Brain microvascular endothelial cell (primary cell): Measurements from ENCODE around the gene STN1.

Source experiments
- DNase-seq: peaks from one replicate; pipeline ENCODE4 v3.0.0-alpha.2; 2020
- H3K27ac ChIP-seq: fragments of 250-450 bp; sonication (Bioruptor Pico); 2 replicates; pipeline ENCODE4 v1.5.1; 2020; ENCODE audit warnings: mild to moderate bottlenecking, moderate library complexity
- H3K27me3 ChIP-seq: fragments of 250-450 bp; sonication (Bioruptor Pico); replicated peaks from 2 replicates; pipeline ENCODE4 v1.5.1; 2020; ENCODE audit warnings: mild to moderate bottlenecking
- H3K36me3 ChIP-seq: fragments of 250-450 bp; sonication (Bioruptor Pico); replicated peaks from 2 replicates; pipeline ENCODE4 v1.5.1; 2020; ENCODE audit warnings: mild to moderate bottlenecking
- H3K4me3 ChIP-seq: 2 replicates; pipeline ENCODE4 v1.5.1; 2011; ENCODE audit warnings: low read depth, mild to moderate bottlenecking, control low read depth, low read length, moderate library complexity
- in situ Hi-C: cut with HindIII; loops from 2 replicates; pipeline ENCODE4 v1.10.0; 2017; ENCODE audit warnings: low sequenced_read_pairs, low pct_ligation_motif_present
- TF ChIP-seq, protein P1 (sequence below): IDR thresholded peaks from 2 replicates; pipeline ENCODE4 v1.5.1; 2011; ENCODE audit warnings: low read depth, mild to moderate bottlenecking, moderate library complexity, low read length, control low read depth, inconsistent platforms; ENCODE audit errors: missing control alignments

Gene STN1

GRCh38 chr10:103896225-103896624, 21.8 kb downstream of the STN1 start:
- Histone ChIP-seq H3K27ac (peak overlapping the region; percentile 26), H3K36me3 (no peaks in the 10 kb centered on the region), H3K27me3 (no peaks in the 10 kb centered on the region), H3K4me3 (no peak overlapping the region)
- TF ChIP-seq, protein P1, sequence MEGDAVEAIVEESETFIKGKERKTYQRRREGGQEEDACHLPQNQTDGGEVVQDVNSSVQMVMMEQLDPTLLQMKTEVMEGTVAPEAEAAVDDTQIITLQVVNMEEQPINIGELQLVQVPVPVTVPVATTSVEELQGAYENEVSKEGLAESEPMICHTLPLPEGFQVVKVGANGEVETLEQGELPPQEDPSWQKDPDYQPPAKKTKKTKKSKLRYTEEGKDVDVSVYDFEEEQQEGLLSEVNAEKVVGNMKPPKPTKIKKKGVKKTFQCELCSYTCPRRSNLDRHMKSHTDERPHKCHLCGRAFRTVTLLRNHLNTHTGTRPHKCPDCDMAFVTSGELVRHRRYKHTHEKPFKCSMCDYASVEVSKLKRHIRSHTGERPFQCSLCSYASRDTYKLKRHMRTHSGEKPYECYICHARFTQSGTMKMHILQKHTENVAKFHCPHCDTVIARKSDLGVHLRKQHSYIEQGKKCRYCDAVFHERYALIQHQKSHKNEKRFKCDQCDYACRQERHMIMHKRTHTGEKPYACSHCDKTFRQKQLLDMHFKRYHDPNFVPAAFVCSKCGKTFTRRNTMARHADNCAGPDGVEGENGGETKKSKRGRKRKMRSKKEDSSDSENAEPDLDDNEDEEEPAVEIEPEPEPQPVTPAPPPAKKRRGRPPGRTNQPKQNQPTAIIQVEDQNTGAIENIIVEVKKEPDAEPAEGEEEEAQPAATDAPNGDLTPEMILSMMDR: no peak
- peak; percentile 36 for DNase-seq
- in situ Hi-C loops: no loop called here

DNA sequence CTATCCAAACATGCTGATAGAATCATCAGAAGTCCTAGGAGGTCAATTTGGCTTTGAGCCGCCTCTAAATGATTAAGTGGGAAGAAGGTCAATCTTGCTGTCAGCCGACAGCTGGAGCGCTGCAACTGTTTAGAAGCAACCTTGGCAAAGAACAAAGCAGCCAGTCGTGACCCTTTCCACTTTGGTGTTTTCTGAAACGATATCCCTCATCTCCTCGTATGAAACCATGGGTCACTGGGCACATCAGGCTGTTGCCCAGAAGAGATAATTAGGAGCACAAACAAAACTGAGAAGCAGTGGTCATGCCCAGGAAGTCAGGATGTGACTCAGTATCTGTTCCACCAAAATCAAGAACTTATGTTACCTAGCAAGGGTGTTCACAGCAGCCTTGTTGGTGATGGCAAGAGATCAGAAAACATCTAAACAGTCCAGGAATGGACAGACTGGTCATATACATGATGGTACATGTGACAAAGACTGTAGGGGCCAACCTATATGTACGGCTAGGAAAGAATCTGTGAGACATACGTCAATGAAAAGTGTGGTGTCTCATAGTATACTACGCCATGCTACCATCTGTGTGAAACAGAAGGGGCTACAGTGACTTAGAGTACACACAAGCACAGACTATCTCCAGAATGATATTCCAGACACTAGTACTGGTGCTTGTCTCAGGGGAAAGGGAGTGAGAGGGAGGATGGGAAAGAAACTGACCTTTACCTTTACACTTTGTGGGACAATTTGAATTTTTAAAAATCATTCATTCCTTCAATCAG, 22.4 kb downstream of the STN1 start:
- TF ChIP-seq, protein P1: no peak
- Histone ChIP-seq H3K27me3 (no peaks in the 10 kb centered on the region), H3K36me3 (no peaks in the 10 kb centered on the region), H3K27ac (peak overlapping the region; percentile 26), H3K4me3 (no peak overlapping the region)
- peak; percentile 46 for DNase-seq
- in situ Hi-C loops: no loop called here

DNA sequence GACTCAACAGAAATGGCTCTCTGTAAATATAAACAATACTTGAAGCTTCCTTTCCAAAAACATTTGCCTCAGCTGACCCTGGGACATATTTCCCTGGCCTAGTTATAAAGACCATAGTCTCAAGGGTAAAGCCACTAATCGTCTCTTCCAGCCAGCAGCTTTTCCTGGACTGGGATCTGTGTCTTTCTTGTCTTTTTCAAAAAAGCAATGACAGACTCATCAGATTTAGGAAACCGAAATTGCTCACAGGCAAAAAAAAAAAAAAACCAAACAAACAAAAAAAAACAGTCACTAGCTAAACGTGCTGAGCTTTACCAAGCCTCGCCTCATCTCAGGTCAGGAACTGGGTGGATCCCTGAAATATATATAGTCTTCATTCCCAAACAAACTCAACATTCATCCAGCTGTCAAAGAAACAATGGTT, 23.5 kb downstream of the STN1 start:
- no peak for DNase-seq
- Histone ChIP-seq H3K27me3 (no peaks in the 10 kb centered on the region), H3K36me3 (no peaks in the 10 kb centered on the region), H3K27ac (peak overlapping the region; percentile 26), H3K4me3 (no peak overlapping the region)
- in situ Hi-C loops: no loop called here
- TF ChIP-seq, protein P1: no peak

- Histone ChIP-seq H3K27ac (no peak overlapping the region), H3K4me3 (no peak overlapping the region), H3K36me3 (no peaks in the 10 kb centered on the region), H3K27me3 (no peaks in the 10 kb centered on the region)
- in situ Hi-C loops: no loop called here
- TF ChIP-seq, protein P1: no peak
- no peak for DNase-seq
These were observed 24.2 kb downstream of the STN1 start for GRCh38 chr10:103893817-103894216.

- in situ Hi-C loops: no loop called here
- no peak overlapping the region for H3K4me3 ChIP-seq
- H3K27ac ChIP-seq: no peak overlapping the region
- H3K36me3 ChIP-seq: no peaks in the 10 kb centered on the region
- DNase-seq: no peak
- TF ChIP-seq, protein P1: no peak
- H3K27me3 ChIP-seq: no peaks in the 10 kb centered on the region
These were observed 25.8 kb downstream of the STN1 start for GRCh38 chr10:103892181-103892580.

GRCh38 chr10:103890688-103891087, 27.3 kb downstream of the STN1 start:
- no peak for DNase-seq
- Histone ChIP-seq H3K27me3 (no peaks in the 10 kb centered on the region), H3K4me3 (no peak overlapping the region), H3K27ac (no peak overlapping the region), H3K36me3 (no peaks in the 10 kb centered on the region)
- TF ChIP-seq, protein P1: no peak
- in situ Hi-C loops: no loop called here
